KMS-11 (cell line): ENCODE measurements around the gene PSMD5.

Experiments
- H2AFZ ChIP-seq: fragments of 200-600 bp; sonication (generic); 2 replicates; pipeline ENCODE4 v1.6.1; 2016; ENCODE audit warnings: antibody characterized with exemption, mixed run types, low read depth
- H3K27ac ChIP-seq: fragments of 200-600 bp; sonication (generic); 2 replicates; pipeline ENCODE4 v1.6.1; 2016; ENCODE audit warnings: mild to moderate bottlenecking, mixed run types
- H3K27me3 ChIP-seq: fragments of 200-600 bp; sonication (generic); 2 replicates; pipeline ENCODE4 v1.6.1; 2017; ENCODE audit warnings: mild to moderate bottlenecking, low read depth, mixed run types, moderate library complexity; ENCODE audit not compliant: insufficient read depth
- H3K36me3 ChIP-seq: fragments of 200-600 bp; sonication (generic); 2 replicates; pipeline ENCODE4 v1.6.1; 2017; ENCODE audit warnings: mild to moderate bottlenecking, mixed run types; ENCODE audit not compliant: insufficient read depth
- H3K4me1 ChIP-seq: fragments of 200-600 bp; sonication (generic); 2 replicates; pipeline ENCODE4 v1.6.1; 2016; ENCODE audit warnings: mild to moderate bottlenecking, low read depth, mixed run types; ENCODE audit not compliant: poor library complexity, severe bottlenecking
- H3K4me2 ChIP-seq: fragments of 200-600 bp; sonication (generic); 2 replicates; pipeline ENCODE4 v1.7.0; 2016; ENCODE audit warnings: mild to moderate bottlenecking, mixed run types
- H3K4me3 ChIP-seq: fragments of 200-600 bp; sonication (generic); IDR thresholded peaks from 2 replicates; pipeline ENCODE4 v1.6.1; 2017; ENCODE audit warnings: low read depth, low read length, mixed read lengths; ENCODE audit not compliant: insufficient read depth
- H3K79me2 ChIP-seq: fragments of 200-600 bp; sonication (generic); 2 replicates; pipeline ENCODE4 v1.6.1; 2016; ENCODE audit warnings: low read depth, mixed run types; ENCODE audit not compliant: insufficient read depth
- H3K9ac ChIP-seq: fragments of 200-600 bp; sonication (generic); 2 replicates; pipeline ENCODE4 v1.6.1; 2016; ENCODE audit warnings: mild to moderate bottlenecking, mixed run types
- H4K20me1 ChIP-seq: fragments of 200-600 bp; sonication (generic); 2 replicates; pipeline ENCODE4 v1.6.1; 2016; ENCODE audit warnings: mild to moderate bottlenecking, mixed run types; ENCODE audit not compliant: insufficient read depth
- CTCF ChIP-seq: fragments of 200-600 bp; sonication (generic); conservative IDR thresholded peaks from 2 replicates; pipeline ENCODE4 v1.6.1; 2017; ENCODE audit warnings: low read depth, mild to moderate bottlenecking, antibody characterized with exemption, low read length, moderate library complexity, mixed read lengths

Gene PSMD5

GRCh38 chr9:120830865-120831264 is 11.9 kb downstream of the PSMD5 start:
- H3K36me3 ChIP-seq: 0 out of 2 replicates have a peak, but pooled peaks cover 4% of the 10 kb centered on the region
- H3K4me2 ChIP-seq: no peak overlapping the region
- no peaks in the 10 kb centered on the region for H3K79me2 ChIP-seq
- H3K9ac ChIP-seq: no peak overlapping the region
- no peak overlapping the region for H3K4me3 ChIP-seq
- H4K20me1 ChIP-seq: no peaks in the 10 kb centered on the region
- no peaks in the 10 kb centered on the region for H3K27me3 ChIP-seq
- H3K27ac ChIP-seq: no peak overlapping the region
- TF ChIP-seq CTCF: no peak
- H2AFZ ChIP-seq: no peak overlapping the region
- no peaks in the 10 kb centered on the region for H3K4me1 ChIP-seq

- TF ChIP-seq CTCF: no peak
- Histone ChIP-seq H3K9ac (no peak overlapping the region), H4K20me1 (no peaks in the 10 kb centered on the region), H3K79me2 (no peaks in the 10 kb centered on the region), H3K27ac (no peak overlapping the region), H3K4me3 (no peak overlapping the region), H3K4me2 (no peak overlapping the region), H3K4me1 (no peaks in the 10 kb centered on the region), H3K36me3 (0 out of 2 replicates have a peak, but pooled peaks cover 3% of the 10 kb centered on the region), H2AFZ (no peak overlapping the region), H3K27me3 (no peaks in the 10 kb centered on the region)
These were observed 12.6 kb downstream of the PSMD5 start for GRCh38 chr9:120830151-120830550.

- no peaks in the 10 kb centered on the region for H3K4me1 ChIP-seq
- H4K20me1 ChIP-seq: no peaks in the 10 kb centered on the region
- H3K4me3 ChIP-seq: no peak overlapping the region
- no peak overlapping the region for H3K4me2 ChIP-seq
- no peaks in the 10 kb centered on the region for H3K27me3 ChIP-seq
- H3K79me2 ChIP-seq: no peaks in the 10 kb centered on the region
- no peak for TF ChIP-seq CTCF
- H3K36me3 ChIP-seq: no peaks in the 10 kb centered on the region
- no peak overlapping the region for H2AFZ ChIP-seq
- no peak overlapping the region for H3K9ac ChIP-seq
- H3K27ac ChIP-seq: no peak overlapping the region
These were observed 13.1 kb downstream of the PSMD5 start for GRCh38 chr9:120829650-120830049.

- H3K27me3 ChIP-seq: no peaks in the 10 kb centered on the region
- no peaks in the 10 kb centered on the region for H4K20me1 ChIP-seq
- no peaks in the 10 kb centered on the region for H3K79me2 ChIP-seq
- TF ChIP-seq CTCF: no peak
- no peak overlapping the region for H3K4me2 ChIP-seq
- no peak overlapping the region for H2AFZ ChIP-seq
- no peak overlapping the region for H3K4me3 ChIP-seq
- no peak overlapping the region for H3K27ac ChIP-seq
- H3K36me3 ChIP-seq: 0 out of 2 replicates have a peak, but pooled peaks cover 5% of the 10 kb centered on the region
- H3K4me1 ChIP-seq: no peaks in the 10 kb centered on the region
- H3K9ac ChIP-seq: no peak overlapping the region
These were observed 22.6 kb downstream of the PSMD5 start for GRCh38 chr9:120820095-120820494.
